Uterus (tissue), 2 donors: Measurements from ENCODE around the gene DNM1.
A peak's percentile ranks its signal among the peaks of the same experiment; 100 is the strongest.
"Not testable (repeated sequence)": the region's sequence is repeated elsewhere in the genome, so short reads cannot be mapped to it uniquely, and the experiment has no call there.

Source experiments
- POLR2A ChIP-seq, 2 donors: fragments of 450-650 bp; IDR thresholded peaks; one replicate each; pipeline ENCODE4 v1.6.1; 2016; ENCODE audit warnings: antibody characterized with exemption in 2 of 2, mild to moderate bottlenecking in 1 of 2, moderate library complexity in 1 of 2
- TF ChIP-seq, protein P1 (sequence below), 4 experiments: fragments of 200-600 bp in 2 of 4; fragments of 450-650 bp in 2 of 4; sonication (generic) in 2 of 4; IDR thresholded peaks; one replicate each; pipeline ENCODE4 v1.5.1; 2016 to 2019; ENCODE audit warnings: antibody characterized with exemption in 4 of 4, mild to moderate bottlenecking in 2 of 4, moderate library complexity in 1 of 4

DNA sequence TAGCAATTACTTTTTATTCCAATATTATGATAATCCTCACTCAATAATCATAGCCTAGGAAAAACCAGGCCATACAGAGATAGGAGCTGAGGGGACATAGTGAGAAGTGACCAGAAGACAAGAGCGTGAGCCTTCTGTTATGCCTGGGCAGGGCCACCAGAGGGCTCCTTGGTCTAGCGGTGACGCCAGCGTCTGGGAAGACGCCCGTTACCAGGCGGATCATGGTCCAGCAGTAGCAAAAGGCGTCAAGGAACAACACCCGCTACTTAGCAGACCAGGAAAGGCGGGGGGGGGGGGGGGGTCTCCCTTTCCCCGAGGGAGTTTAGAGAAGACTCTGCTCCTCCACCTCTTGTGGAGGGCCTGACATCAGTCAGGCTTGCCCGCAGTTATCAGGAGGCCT lies 21.7 kb upstream of the DNM1 start:
- not testable (repeated sequence) for TF ChIP-seq POLR2A (IDR thresholded peaks at IDR 0.05)
- TF ChIP-seq, protein P1, sequence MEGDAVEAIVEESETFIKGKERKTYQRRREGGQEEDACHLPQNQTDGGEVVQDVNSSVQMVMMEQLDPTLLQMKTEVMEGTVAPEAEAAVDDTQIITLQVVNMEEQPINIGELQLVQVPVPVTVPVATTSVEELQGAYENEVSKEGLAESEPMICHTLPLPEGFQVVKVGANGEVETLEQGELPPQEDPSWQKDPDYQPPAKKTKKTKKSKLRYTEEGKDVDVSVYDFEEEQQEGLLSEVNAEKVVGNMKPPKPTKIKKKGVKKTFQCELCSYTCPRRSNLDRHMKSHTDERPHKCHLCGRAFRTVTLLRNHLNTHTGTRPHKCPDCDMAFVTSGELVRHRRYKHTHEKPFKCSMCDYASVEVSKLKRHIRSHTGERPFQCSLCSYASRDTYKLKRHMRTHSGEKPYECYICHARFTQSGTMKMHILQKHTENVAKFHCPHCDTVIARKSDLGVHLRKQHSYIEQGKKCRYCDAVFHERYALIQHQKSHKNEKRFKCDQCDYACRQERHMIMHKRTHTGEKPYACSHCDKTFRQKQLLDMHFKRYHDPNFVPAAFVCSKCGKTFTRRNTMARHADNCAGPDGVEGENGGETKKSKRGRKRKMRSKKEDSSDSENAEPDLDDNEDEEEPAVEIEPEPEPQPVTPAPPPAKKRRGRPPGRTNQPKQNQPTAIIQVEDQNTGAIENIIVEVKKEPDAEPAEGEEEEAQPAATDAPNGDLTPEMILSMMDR (IDR thresholded peaks at IDR 0.05) = peak; percentile 22 to 70 (median 48)
